Spinal cord (tissue), 10 donors: Measurements from ENCODE around the gene BLOC1S4. TPM values are rescaled to one million over a fixed set of nuclear protein-coding genes. Genes with fewer than 3 reads are reported as not detected.
"Not testable (repeated sequence)": the region's sequence is repeated elsewhere in the genome, so short reads cannot be mapped to it uniquely, and the experiment has no call there.

Experiments used
- DNase-seq, 6 donors: peaks; one replicate each; pipeline versions ENCODE4 v3.0.0 to v3.0.0-alpha.2; 2013 to 2015; ENCODE audit warnings: low spot score in 6 of 6, low read depth in 4 of 6
- H3K27ac ChIP-seq: one replicate; pipeline ENCODE4 v1.5.1; 2013; ENCODE audit warnings: low read depth, low read length, control low read depth
- H3K27me3 ChIP-seq: one replicate; pipeline ENCODE4 v1.6.1; 2013; ENCODE audit warnings: low read length; ENCODE audit not compliant: control insufficient read depth, insufficient read depth
- H3K36me3 ChIP-seq: one replicate; pipeline ENCODE4 v1.6.1; 2013; ENCODE audit warnings: low read length; ENCODE audit not compliant: control insufficient read depth, insufficient read depth
- H3K4me1 ChIP-seq: one replicate; pipeline ENCODE4 v1.6.1; 2013; ENCODE audit warnings: low read length; ENCODE audit not compliant: control insufficient read depth, insufficient read depth
- H3K4me3 ChIP-seq: one replicate; pipeline ENCODE4 v1.5.1; 2013; ENCODE audit warnings: low read depth, low read length, control low read depth
- H3K9me3 ChIP-seq: one replicate; pipeline ENCODE4 v1.6.1; 2013; ENCODE audit warnings: low read length; ENCODE audit not compliant: control insufficient read depth, insufficient read depth
- WGBS: methylation state at CpG from one replicate; pipeline ENCODE4 v1.1.5; 2013; ENCODE audit warnings: missing lambda C conversion rate; ENCODE audit not compliant: insufficient coverage; 5-methylcytosine and 5-hydroxymethylcytosine counted together
- polyA plus RNA-seq, 2 donors: library from polyadenylated mRNA; unstranded; fragments of 120-200 nt; gene quantifications; one replicate each; pipeline ENCODE4 v1.2.1, GENCODE V29; 2013; ENCODE audit not compliant: insufficient read length in 2 of 2
- total RNA-seq, 2 donors: library from RNA; depleted of rRNA in 1 of 2; stranded (reverse); fragments of 120-200 nt in 1 of 2; fragments of >200 nt in 1 of 2; gene quantifications; one replicate each; pipeline versions ENCODE4 v1.2.3 to v1.2.4, GENCODE V29; 2013 to 2014
- donor health status: healthy.

BLOC1S4 gene
- total and polyA plus RNA-seq, 4 donors: 6.5 to 14.1 (median 11.9) TPM

GRCh38 chr4:6756345-6756744 is 40.4 kb downstream of the BLOC1S4 start:
- not testable (repeated sequence) for H3K4me1 ChIP-seq, DNase-seq, H3K4me3 ChIP-seq, H3K27me3 ChIP-seq, H3K36me3 ChIP-seq, H3K9me3 ChIP-seq, H3K27ac ChIP-seq
- WGBS: 80% methylated on average over 1 of the region's 6 CpGs

- H3K9me3 ChIP-seq: no peaks in the 10 kb centered on the region
- WGBS: 87% methylated on average over 2 of the region's 4 CpGs
- no peak for DNase-seq
These were observed 42.8 kb downstream of the BLOC1S4 start for GRCh38 chr4:6758728-6759127.

GRCh38 chr4:6760865-6761264 is 44.9 kb downstream of the BLOC1S4 start:
- Histone ChIP-seq H3K9me3 (no peaks in the 10 kb centered on the region), H3K4me3 (no peak overlapping the region), H3K4me1 (peaks cover 18% of the 10 kb centered on the region), H3K27ac (no peak overlapping the region), H3K36me3 (no peaks in the 10 kb centered on the region), H3K27me3 (no peaks in the 10 kb centered on the region)
- 89% methylated on average over 7 of the region's 9 CpGs for WGBS
- DNase-seq: no peak

More at GRCh38 chr4:6758728-6759127, 42.8 kb downstream of the BLOC1S4 start:
- Histone ChIP-seq H3K4me3 (no peak overlapping the region), H3K36me3 (no peaks in the 10 kb centered on the region), H3K27ac (no peak overlapping the region), H3K4me1 (peaks cover 18% of the 10 kb centered on the region), H3K27me3 (no peaks in the 10 kb centered on the region)

- Histone ChIP-seq H3K27me3 (no peaks in the 10 kb centered on the region), H3K9me3 (no peaks in the 10 kb centered on the region), H3K4me3 (no peak overlapping the region), H3K4me1 (peaks cover 18% of the 10 kb centered on the region), H3K27ac (peak overlapping the region; percentile 33), H3K36me3 (no peaks in the 10 kb centered on the region)
- 57% methylated on average over 29 of the region's 35 CpGs for WGBS
- DNase-seq: peak in 2 of 6 donors; percentile 29 to 56
These were observed 46.0 kb downstream of the BLOC1S4 start for GRCh38 chr4:6761649-6762615.

GRCh38 chr4:6763330-6763851 is 47.4 kb downstream of the BLOC1S4 start:
- Histone ChIP-seq H3K27ac (no peak overlapping the region), H3K36me3 (no peaks in the 10 kb centered on the region), H3K9me3 (no peaks in the 10 kb centered on the region), H3K4me3 (no peak overlapping the region), H3K4me1 (peaks cover 27% of the 10 kb centered on the region), H3K27me3 (no peaks in the 10 kb centered on the region)
- DNase-seq: no peak
- WGBS: 79% methylated on average over 16 of the region's 16 CpGs

- WGBS: 82% methylated on average over 9 of the region's 11 CpGs
- no peak for DNase-seq
These were observed 49.1 kb downstream of the BLOC1S4 start for GRCh38 chr4:6764976-6765620.

GRCh38 chr4:6765703-6766102 is 49.7 kb downstream of the BLOC1S4 start:
- no peak overlapping the region for H3K4me3 ChIP-seq
- H3K9me3 ChIP-seq: no peaks in the 10 kb centered on the region
- no peaks in the 10 kb centered on the region for H3K27me3 ChIP-seq
- WGBS: 94% methylated on average over 2 of the region's 2 CpGs
- H3K36me3 ChIP-seq: no peaks in the 10 kb centered on the region
- peaks cover 30% of the 10 kb centered on the region for H3K4me1 ChIP-seq
- no peak for DNase-seq
- no peak overlapping the region for H3K27ac ChIP-seq

More at GRCh38 chr4:6764976-6765620, 49.1 kb downstream of the BLOC1S4 start:
- Histone ChIP-seq H3K27me3 (no peaks in the 10 kb centered on the region), H3K9me3 (no peaks in the 10 kb centered on the region), H3K4me3 (no peak overlapping the region), H3K36me3 (no peaks in the 10 kb centered on the region), H3K4me1 (peaks cover 31% of the 10 kb centered on the region), H3K27ac (no peak overlapping the region)

Other genes with a start within 250 kb of the BLOC1S4 start
- gene PPP2R2C, start 243.6 kb upstream of the BLOC1S4 start, total RNA-seq: 10 to 100 TPM; 17.2 to 70.7 TPM
- gene PPP2R2C, start 243.6 kb upstream of the BLOC1S4 start, polyA plus RNA-seq: 100 to 1,000 TPM in 1 of 2 donors, 10 to 100 TPM in 1; 79.6 to 114 TPM
- gene MAN2B2, start 141.0 kb upstream of the BLOC1S4 start, total RNA-seq: 10 to 100 TPM in 1 of 2 donors, 1 to 10 TPM in 1; 9.2 to 15.0 TPM
- 10 to 100 TPM; 20.6 to 22.4 TPM for gene MAN2B2, start 141.0 kb upstream of the BLOC1S4 start, polyA plus RNA-seq
- 100 to 1,000 TPM; 103 to 128 TPM for gene MRFAP1, start 75.5 kb upstream of the BLOC1S4 start, total RNA-seq
- gene MRFAP1, start 75.5 kb upstream of the BLOC1S4 start, polyA plus RNA-seq: 100 to 1,000 TPM; 505 to 616 TPM
- 1 to 10 TPM; 4.8 to 6.9 TPM for gene S100P, start 22.3 kb upstream of the BLOC1S4 start, total RNA-seq
- gene S100P, start 22.3 kb upstream of the BLOC1S4 start, polyA plus RNA-seq: 1 to 10 TPM in 1 of 2 donors, under 1 TPM in 1; 0.60 to 1.3 TPM
- gene MRFAP1L1, start 6.3 kb upstream of the BLOC1S4 start, total RNA-seq: 100 to 1,000 TPM in 1 of 2 donors, 10 to 100 TPM in 1; 78.8 to 111 TPM
- 100 to 1,000 TPM; 146 to 163 TPM for gene MRFAP1L1, start 6.3 kb upstream of the BLOC1S4 start, polyA plus RNA-seq
- gene KIAA0232, start 66.6 kb downstream of the BLOC1S4 start, total RNA-seq: 10 to 100 TPM; 34.8 to 59.9 TPM
- 10 to 100 TPM; 39.0 to 52.3 TPM for gene KIAA0232, start 66.6 kb downstream of the BLOC1S4 start, polyA plus RNA-seq
- 100 to 1,000 TPM in 1 of 2 donors, 10 to 100 TPM in 1; 73.7 to 104 TPM for gene TBC1D14, start 193.7 kb downstream of the BLOC1S4 start, total RNA-seq
- gene TBC1D14, start 193.7 kb downstream of the BLOC1S4 start, polyA plus RNA-seq: 100 to 1,000 TPM in 1 of 2 donors, 10 to 100 TPM in 1; 99.5 to 104 TPM